DND-41 (cell line): Measurements from ENCODE around the gene ASTN1.

Source experiments
- ATAC-seq: fragments of 200-7000 bp; cut with Tn5 transposase; 3 replicates; pipeline ENCODE4 v1.9.1; 2021; ENCODE audit warnings: low read depth; ENCODE audit not compliant: insufficient read depth
- DNase-seq: peaks from one replicate; pipeline ENCODE4 v3.0.0-alpha.2; 2020
- H2AFZ ChIP-seq: 2 replicates; pipeline ENCODE4 v1.6.0; 2012; ENCODE audit warnings: low read depth, low read length
- H3K27ac ChIP-seq: 2 replicates; pipeline ENCODE4 v1.5.1; 2012; ENCODE audit warnings: low read length, inconsistent platforms
- H3K27me3 ChIP-seq: fragments of 200-600 bp; sonication (generic); 2 replicates; pipeline ENCODE4 v1.6.0; 2012; ENCODE audit warnings: low read length, mild to moderate bottlenecking, inconsistent platforms; ENCODE audit not compliant: insufficient read depth, poor library complexity
- H3K36me3 ChIP-seq: 2 replicates; pipeline ENCODE4 v1.5.1; 2012; ENCODE audit warnings: low read length, inconsistent platforms; ENCODE audit not compliant: insufficient read depth
- H3K4me1 ChIP-seq: 2 replicates; pipeline ENCODE4 v1.5.1; 2012; ENCODE audit warnings: mild to moderate bottlenecking, low read length; ENCODE audit not compliant: insufficient read depth
- H3K4me2 ChIP-seq: 2 replicates; pipeline ENCODE4 v1.6.0; 2012; ENCODE audit warnings: mild to moderate bottlenecking, moderate library complexity, low read length, inconsistent platforms; ENCODE audit not compliant: insufficient read depth
- H3K4me3 ChIP-seq, 2 experiments: fragments of 200-600 bp in 1 of 2; shearing (Covaris generic) in 1 of 2; 2 replicates each; pipeline ENCODE4 v1.5.1; 2012 to 2016; ENCODE audit warnings: inconsistent platforms in 2 of 2, low read length in 2 of 2, mild to moderate bottlenecking in 2 of 2, low read depth in 1 of 2, moderate library complexity in 1 of 2
- H3K79me2 ChIP-seq: 2 replicates; pipeline ENCODE4 v1.6.0; 2012; ENCODE audit warnings: low read length, inconsistent platforms; ENCODE audit not compliant: insufficient read depth
- H3K9ac ChIP-seq: 2 replicates; pipeline ENCODE4 v1.6.0; 2012; ENCODE audit warnings: low read depth, mild to moderate bottlenecking, inconsistent platforms, low read length, moderate library complexity
- H3K9me3 ChIP-seq: 2 replicates; pipeline ENCODE4 v1.5.1; 2012; ENCODE audit warnings: low read length, moderate library complexity, mild to moderate bottlenecking, inconsistent platforms; ENCODE audit not compliant: insufficient read depth, severe bottlenecking
- H4K20me1 ChIP-seq: 2 replicates; pipeline ENCODE4 v1.6.0; 2012; ENCODE audit warnings: low read length; ENCODE audit not compliant: insufficient read depth
- CTCF ChIP-seq: IDR thresholded peaks from 2 replicates; pipeline ENCODE4 v1.5.1; 2012; ENCODE audit warnings: borderline replicate concordance, low read length, moderate library complexity, mild to moderate bottlenecking; ENCODE audit not compliant: poor library complexity, severe bottlenecking; ENCODE audit errors: extremely low read depth
- EZH2 ChIP-seq: IDR thresholded peaks from 3 replicates; pipeline ENCODE4 v1.6.1; 2012; ENCODE audit warnings: borderline replicate concordance, low read depth, mild to moderate bottlenecking, moderate library complexity, low read length, inconsistent platforms; ENCODE audit not compliant: severe bottlenecking

The ASTN1 gene

GRCh38 chr1:176932114-176933104 is 232.1 kb downstream of the ASTN1 start:
- H3K36me3 ChIP-seq: no peaks in the 10 kb centered on the region
- no peak overlapping the region for H3K4me2 ChIP-seq
- no peaks in the 10 kb centered on the region for H3K27me3 ChIP-seq
- H3K27ac ChIP-seq: no peak overlapping the region
- H3K4me3 ChIP-seq: no peak overlapping the region
- no peak overlapping the region for H3K9ac ChIP-seq
- TF ChIP-seq CTCF (no peak), EZH2 (no peak)
- no peak overlapping the region for H2AFZ ChIP-seq
- H3K4me1 ChIP-seq: no peaks in the 10 kb centered on the region
- no peaks in the 10 kb centered on the region for H4K20me1 ChIP-seq
- no peak for ATAC-seq
- no peaks in the 10 kb centered on the region for H3K9me3 ChIP-seq
- no peaks in the 10 kb centered on the region for H3K79me2 ChIP-seq
- DNase-seq: no peak

- H3K27ac ChIP-seq: no peak overlapping the region
- no peak overlapping the region for H3K4me3 ChIP-seq
- no peak overlapping the region for H2AFZ ChIP-seq
- ATAC-seq (no peak), DNase-seq (no peak)
- no peaks in the 10 kb centered on the region for H4K20me1 ChIP-seq
- H3K4me2 ChIP-seq: no peak overlapping the region
- no peaks in the 10 kb centered on the region for H3K4me1 ChIP-seq
- H3K9ac ChIP-seq: no peak overlapping the region
- no peaks in the 10 kb centered on the region for H3K36me3 ChIP-seq
- no peaks in the 10 kb centered on the region for H3K9me3 ChIP-seq
- H3K79me2 ChIP-seq: no peaks in the 10 kb centered on the region
- no peak for TF ChIP-seq EZH2
- no peak for TF ChIP-seq CTCF
- no peaks in the 10 kb centered on the region for H3K27me3 ChIP-seq
Observed at GRCh38 chr1:176931526-176931925, 233.0 kb downstream of the ASTN1 start.

GRCh38 chr1:176926330-176927086 is 238.0 kb downstream of the ASTN1 start:
- ATAC-seq: no peak
- DNase-seq: no peak
- no peak overlapping the region for H3K4me2 ChIP-seq
- no peaks in the 10 kb centered on the region for H3K36me3 ChIP-seq
- no peaks in the 10 kb centered on the region for H3K27me3 ChIP-seq
- H2AFZ ChIP-seq: no peak overlapping the region
- H3K9me3 ChIP-seq: no peaks in the 10 kb centered on the region
- H3K9ac ChIP-seq: no peak overlapping the region
- TF ChIP-seq CTCF: no peak
- no peak for TF ChIP-seq EZH2
- no peak overlapping the region for H3K4me3 ChIP-seq
- H3K4me1 ChIP-seq: no peaks in the 10 kb centered on the region
- no peaks in the 10 kb centered on the region for H4K20me1 ChIP-seq
- no peak overlapping the region for H3K27ac ChIP-seq
- no peaks in the 10 kb centered on the region for H3K79me2 ChIP-seq
